GM19351 (cell line): ENCODE data around the gene CNDP1.
"Not testable (repeated sequence)": the region's sequence is repeated elsewhere in the genome, so short reads cannot be mapped to it uniquely, and the experiment has no call there.

Experiments used
- ATAC-seq: cut with Tn5 transposase; IDR thresholded peaks from one replicate; pipeline ENCODE4 v1.9.1; 2021; ENCODE audit warnings: mild to moderate bottlenecking, moderate library complexity; ENCODE audit not compliant: unreplicated experiment

The CNDP1 gene

DNA sequence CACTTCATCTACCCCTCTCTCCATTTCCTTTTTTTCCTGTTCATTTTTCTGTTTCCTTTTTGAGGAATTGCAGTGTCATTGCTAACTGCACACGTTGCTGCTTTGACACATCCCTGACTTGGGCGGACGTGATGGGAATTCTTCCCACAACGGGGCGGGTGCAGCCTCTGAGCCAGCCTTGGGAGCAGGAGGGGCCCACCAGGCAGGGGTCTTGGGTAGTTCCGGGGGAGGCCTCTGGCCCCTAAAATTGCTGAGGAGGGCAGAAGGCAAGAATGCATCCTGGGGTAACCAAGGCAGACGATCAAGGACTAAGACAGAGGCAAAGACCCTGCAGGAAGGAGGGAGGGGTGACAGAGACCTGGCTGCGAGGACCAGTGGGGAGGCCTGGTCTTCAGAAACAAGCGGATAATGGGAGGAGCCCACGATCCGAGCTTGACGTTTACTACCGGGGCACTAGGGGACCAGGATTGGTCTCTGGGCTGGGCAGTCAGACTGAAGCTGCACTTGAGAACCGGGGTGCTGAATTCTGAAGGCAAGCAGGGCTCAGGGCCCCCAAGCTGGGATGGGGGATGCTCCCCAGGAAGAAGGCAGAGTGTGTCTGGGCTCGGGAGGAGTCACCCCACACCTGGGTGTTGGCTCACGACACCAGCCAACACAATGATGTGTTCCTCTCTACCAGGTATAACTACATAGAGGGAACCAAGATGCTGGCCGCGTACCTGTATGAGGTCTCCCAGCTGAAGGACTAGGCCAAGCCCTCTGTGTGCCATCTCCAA lies 14.8 kb upstream of the CNDP1 start:
- ATAC-seq, result no peak

DNA sequence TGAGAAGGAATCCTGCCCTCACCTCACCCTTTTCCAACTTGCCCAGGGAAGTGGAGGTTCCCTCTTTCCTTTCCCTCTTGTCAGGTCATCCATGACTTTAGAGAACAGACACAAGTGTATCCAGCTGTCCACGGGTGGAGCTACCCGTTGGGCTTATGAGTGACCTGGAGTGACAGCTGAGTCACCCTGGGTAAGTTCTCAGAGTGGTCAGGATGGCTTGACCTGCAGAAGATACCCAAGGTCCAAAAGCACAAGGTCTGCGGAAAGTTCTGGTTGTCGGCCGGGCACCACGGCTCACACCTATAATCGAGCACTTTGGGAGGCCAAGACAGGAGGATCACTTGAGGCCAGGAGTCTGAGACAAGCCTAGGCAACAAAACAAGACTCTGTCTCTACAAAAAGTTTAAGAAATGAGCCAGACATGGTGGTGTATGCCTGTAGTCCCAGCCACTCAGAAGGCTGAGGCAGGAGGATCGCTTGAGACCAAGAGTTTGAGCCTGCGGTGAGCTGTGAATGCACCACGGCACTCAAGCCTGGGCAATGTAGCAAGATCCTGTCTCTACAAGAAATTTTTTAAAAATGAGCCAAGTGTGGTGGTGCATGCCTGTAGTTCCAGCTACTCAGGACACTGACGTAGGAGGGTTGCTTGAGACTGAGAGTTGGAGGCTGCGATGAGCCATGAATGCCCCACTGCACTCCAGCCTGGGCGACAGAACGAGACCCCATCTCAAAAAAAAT lies 14.0 kb upstream of the CNDP1 start:
- ATAC-seq, result no peak

DNA sequence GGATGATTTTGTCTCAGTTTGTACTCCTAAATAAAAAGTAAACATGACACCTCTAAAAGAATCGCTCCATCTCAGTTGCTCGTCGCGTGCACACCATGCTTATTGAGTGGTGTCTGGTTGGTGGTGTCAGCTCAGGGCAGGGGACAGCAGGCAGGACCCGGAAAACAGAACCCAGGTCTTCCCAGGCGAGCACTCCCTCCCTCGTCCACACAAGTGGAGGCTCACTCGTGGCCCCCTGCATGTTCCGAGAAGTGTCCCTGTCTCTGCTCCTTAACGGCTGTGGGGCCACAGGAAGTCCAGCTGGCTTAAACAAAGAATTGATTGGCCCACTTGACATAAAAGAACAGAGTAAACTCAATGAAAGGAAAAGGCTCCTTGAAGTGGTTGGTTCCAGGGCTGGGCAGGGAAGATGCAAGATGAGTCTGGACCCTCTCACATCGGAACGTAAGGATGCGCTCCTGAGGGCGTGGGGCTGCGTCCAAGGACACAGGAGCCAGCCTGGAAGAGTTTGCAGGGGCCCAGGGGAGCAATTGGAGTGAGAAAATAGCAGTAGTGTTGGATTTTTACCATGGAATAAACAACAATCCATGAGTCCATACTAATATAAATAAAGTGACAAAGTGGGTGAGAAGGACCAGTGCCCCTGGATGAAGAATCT lies 13.1 kb upstream of the CNDP1 start:
- ATAC-seq, result no peak

DNA sequence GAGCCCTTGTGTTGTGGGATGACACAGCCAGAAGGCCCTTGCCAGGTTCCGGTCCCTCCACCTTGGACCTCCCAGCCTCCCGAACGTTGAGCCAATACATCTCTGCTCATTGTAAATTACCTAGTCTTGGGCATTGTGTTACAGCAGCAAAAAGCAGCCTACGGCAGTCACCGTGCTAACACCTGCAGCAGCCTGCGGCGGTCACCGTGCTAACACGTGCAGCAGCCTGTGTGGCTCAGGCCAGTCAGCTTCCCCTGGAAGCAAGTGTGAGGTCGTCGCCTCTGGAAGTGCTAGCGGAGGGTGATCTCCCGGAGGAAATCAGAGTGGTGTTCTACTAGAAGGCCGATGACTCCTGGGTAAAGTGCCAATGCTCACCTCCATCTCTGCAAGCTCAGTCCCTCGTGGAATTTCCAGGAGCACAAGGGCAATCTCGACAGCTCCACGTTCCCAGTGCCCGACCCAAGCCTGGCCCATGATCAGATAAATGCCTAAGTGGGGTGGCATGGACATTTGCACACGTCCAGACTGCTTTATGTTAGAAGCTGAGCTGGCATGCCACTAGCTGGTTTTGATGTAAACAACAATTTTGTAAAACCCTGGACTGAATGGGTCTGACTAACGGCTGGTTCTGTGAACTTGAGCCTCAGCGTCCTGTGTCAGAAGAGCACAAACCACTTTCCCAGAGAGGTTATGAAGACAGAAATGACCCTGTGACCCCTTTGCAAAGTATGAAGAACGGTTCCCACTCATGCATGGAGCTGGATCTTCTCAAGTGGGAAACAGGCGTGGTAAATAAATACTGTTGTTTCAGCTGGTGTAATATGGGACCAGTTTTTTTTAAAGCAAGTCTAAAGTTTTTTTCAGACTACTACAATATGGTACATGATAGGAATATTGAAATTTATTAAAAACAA lies 11.4 kb upstream of the CNDP1 start:
- ATAC-seq, result no peak

DNA sequence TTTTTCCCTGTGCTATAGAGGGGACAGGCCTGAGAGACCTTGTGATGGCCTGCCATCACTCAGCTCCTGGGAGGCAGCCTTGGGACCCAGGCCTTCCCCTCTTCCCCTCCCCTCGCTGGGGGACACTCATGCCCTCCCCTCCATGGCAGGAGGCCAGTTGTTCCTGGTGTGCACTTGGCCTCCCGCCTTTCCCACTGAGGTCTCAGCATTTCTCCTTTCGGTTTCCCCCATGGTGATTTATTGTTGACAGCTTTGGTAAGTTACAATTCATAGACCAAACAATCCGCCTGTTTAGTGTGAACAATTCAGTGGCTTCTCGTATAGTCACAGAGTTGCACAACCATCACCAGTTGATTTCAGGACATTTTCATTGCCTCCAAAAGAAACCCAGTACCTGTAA lies 10.2 kb upstream of the CNDP1 start:
- no peak for ATAC-seq

DNA sequence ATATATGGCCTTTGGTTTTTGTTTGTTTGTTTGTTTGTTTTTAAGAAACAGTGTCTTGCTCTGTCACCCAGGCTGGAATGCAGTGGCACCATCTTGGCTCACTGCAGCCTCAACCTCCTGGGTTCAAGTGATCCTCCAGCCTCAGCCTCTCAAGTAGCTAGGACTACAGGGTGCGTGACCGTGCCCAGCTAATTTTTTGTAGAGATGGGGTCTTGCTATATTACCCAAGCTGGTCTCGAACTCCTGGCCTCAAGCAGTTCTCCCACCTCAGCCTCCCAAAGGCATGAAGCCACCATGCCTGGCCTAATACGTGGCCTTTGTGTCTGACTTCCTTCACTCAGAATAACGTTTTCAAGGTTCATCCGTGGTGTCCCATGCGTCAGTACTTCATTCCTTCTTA lies 9.4 kb upstream of the CNDP1 start:
- ATAC-seq, result not testable (repeated sequence)

DNA sequence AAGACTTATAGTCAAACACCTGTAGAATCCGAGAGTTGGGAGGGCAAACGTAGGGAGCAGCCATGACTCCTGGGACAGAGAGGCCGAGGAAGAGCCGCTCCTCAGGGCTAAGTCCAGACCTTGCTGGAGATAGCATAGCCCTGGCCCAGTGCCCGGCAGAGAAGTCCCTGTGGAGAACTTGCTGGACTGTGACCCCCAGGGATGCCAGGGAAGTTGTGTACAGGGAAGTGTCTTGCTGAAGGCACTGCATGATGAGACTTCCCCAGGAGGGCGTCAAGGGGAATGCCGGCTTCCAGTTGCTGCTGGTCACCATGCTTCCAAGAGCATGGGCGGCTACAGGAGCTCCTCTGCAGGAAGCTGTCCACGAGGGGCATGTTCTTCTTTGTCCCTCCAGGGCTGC lies 8.6 kb upstream of the CNDP1 start:
- ATAC-seq, result no peak

DNA sequence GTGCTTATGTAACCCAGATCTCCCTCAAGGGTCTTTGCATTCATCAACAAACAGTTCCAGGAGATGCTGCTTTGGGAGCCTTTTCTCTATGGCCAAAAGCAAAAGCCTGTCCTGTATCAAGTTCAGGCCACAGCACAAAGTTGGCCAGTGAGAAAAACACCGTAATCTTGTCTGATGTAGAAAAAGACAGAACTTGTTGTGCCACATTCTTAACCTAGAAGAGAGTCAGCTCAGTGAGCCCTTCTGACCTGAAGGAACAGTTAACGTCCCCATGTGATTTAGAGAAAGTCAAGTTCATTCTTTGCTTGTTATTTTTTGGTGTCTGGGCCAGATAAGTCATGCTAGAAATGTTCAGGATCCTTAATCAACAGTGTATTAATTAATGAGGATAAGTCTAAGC lies 7.8 kb upstream of the CNDP1 start:
- ATAC-seq, result no peak

DNA sequence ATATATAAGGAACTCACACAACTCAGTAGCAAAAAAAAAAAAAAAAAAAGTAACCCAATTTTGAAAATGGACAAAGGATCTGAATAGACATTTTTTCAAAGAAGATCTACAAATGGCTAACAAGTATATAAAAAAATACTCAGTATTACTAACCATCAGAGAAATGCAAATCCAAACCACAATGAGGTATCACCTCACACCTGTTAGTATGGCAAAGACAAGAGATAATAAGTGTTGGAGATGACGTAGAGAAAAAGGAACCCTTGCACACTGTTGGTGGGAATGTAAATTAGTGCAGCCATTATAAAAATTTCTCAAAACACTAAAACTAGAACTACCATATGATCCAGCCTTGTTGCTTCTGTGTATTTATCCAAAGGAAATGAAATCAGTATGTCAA lies 5.8 kb upstream of the CNDP1 start:
- peak; percentile 86 for ATAC-seq

DNA sequence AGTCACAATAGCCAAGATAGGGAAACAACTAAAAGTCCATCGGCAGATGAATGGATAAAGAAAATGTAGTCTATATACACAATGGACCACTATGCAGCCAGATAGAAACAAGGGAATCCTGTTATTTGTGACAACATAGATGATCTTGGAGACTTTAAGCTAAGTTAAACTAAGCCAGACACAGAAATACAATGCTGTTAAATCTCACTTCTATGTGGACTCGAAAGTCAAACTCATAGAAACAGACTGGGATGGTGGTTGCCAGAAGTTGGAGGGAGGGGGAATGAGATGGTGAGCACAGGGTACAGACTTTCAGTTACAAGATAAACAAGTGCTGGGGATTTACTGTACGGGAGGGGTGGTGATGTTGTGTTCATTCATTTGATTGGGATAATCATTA lies 5.4 kb upstream of the CNDP1 start:
- ATAC-seq, result peak; percentile 2

DNA sequence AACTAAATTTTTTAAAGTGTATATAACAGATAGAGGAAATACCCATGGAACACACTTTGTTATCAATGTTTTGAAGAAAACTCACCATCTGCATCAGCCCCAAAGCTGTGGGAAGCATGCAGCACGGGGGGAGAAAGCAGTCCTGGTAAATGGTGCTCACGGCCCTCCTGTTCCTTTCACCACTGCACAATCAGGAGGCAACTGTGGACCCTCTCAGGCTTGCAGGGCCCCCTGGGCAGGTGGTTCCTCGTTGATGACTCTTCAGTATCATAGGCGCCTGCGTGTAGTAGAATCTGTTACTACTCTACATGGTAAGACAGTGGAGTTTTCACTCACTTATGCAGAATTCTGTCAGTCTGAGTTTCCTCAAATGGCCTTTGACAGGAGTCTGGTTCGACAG lies 4.9 kb upstream of the CNDP1 start:
- no peak for ATAC-seq

DNA sequence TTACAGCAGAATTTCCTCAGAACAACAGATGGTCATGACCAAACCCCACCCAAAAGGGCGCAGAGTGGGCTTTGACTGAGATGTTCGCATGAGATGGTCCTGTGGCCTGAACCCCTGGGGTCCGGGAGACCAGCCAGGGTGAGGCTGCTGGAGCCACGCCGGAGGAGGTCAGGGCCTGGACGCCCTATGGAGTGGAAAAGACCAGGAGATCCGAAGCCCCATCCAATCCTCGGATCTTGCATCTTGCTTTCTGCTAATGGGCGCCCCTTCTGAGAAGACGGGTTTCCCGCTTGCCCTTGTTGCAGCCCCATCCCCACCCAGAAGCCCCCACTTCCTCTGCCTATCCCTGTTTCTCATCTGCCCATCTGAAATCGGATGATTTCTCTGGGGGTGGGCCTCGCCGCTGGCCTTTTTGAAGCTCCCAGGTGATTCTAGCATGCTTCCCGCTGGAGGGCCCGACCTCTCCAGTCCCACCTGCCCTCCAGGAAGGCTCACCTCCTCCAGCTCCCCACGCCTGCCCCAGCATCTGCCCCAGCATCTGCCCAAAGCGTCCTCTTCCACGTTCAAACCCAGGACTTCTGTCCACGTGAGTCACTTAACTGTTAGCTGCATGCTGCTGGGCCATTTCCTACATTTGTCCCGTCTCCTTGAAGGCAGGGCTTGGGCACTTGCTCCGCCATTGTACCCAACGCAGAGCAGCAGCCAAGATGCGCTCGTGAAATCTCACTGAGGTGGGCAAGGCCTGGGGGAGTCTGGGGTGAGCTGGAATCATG lies 4.3 kb upstream of the CNDP1 start:
- no peak for ATAC-seq

DNA sequence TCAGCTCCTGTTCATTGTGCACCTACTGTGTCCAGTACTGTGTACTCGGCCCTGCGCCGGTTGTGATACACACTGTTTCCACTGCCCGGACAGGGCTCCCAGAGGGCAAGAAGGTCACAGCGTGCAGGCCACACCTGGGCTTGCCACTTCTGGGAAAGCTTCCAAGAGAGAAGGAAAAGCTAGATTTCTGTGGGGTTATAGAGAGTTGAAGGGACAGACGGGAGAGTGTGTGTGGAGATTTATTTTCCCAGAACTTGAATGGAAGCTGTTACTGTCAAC lies 3.8 kb upstream of the CNDP1 start:
- ATAC-seq, result no peak

DNA sequence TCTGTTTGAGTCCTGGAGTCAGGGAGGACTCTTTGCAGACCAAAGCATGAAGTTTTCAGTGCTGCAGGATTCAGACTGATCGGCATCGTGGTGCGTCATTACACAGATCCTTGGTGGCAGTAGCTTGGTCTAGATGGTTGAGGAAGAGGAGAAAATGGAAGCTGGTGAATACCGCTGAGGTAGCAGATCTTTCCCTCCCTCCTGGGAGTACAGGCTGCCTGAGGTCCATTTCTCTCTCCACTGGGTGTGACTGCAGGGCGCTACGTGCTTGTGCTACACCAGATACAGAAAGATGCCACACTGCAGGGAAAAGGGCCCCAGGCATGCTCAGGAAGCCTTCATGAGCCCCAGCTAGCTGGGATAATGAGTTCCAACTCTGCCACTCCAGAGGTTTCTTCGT lies 3.3 kb upstream of the CNDP1 start:
- no peak for ATAC-seq

DNA sequence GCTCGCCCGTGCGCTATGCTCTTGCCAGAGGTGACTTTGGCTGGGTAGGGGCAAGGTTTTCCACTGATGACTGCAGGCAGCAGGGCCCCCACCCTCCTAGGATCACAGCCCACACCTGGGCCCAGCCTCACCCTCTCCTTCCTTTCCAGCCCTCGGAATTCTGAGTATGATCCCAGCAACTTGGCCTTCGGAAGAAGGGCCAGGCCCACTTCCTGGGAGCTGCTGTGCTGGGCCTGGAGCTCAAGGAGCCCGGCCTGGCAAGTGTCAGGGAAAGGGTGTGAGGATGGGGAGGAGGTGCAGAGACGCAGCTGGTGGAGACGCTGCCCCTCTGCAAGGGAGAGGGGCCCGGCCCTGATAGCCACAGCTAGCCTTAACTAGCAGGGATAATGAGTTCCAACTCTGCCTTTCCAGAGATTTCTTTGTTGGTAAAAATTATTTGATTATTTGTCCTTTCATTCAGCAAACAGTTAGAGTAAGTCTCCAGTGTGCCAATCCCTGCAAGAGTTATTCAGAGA lies 1.7 kb upstream of the CNDP1 start:
- no peak for ATAC-seq

DNA sequence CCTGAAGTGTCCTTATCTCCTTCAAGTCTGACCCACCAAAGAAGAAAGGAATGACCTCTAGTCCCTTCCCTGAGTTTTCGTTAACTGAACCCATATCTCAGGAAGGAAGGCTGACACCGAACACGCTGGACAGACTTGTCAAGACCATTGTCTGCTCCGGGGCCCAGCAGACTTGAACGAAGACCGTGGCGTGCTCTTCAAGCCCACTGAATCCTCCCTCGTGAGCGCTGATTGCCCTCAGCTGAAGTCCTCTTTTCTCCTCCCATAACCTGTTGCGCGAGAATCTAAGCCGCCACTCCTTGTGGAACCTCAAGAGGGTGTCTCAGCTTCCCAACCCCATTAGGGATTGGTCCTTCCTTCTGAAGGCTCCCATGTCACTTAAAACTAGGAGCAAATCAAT lies 634 bp upstream of the CNDP1 start:
- no peak for ATAC-seq

DNA sequence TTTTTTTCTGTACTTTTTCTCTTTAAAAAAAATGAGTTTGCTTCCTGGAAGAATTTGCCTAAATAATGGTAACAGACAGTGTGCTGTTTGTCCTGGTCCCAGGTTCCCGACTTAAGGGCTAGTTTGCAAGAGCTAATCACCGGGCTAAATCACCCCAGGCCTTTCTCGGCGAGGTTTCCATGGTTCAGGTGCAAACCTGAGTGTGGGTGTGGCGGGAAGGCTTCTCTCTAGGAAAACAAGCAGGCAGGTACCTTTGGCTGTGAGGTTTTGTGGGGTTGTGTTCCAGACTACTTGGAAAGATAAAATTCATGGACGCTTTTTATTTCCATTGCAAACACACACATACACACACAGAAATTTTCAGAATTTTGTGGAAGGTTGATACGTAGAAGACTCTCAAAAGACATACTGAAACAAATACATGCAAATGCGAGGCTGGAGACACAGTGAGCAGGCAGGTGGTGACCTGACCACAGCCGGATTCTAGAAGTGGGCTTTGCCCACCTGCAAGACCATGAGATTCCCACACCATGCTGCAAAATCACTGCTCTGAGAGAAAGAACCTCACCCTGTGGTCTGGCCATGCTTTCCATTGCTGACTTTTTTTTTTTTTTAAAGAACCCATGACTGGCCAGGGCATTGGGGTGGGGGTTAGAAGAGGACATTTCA lies 815 bp downstream of the CNDP1 start:
- ATAC-seq, result peak; percentile 62

DNA sequence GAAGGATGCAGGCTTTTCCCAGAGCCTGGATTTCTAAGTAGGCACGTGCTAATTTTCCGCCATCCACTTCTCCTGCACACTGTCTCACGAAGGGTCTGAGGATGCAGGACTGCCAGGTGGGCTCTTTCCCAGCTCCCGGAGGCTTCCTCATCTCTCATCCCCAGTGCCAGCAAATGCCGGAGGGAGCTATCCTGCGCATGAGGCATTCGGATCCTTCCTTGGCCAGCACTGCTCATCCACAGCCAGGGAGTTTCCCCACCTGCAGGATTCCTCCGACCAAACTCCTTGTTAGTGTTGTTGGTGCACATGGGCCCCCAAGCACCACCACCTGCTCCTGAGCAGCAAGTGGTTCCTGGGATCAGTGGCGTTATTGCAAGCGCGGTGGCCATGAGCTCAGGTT lies 5.0 kb downstream of the CNDP1 start:
- ATAC-seq, result no peak

DNA sequence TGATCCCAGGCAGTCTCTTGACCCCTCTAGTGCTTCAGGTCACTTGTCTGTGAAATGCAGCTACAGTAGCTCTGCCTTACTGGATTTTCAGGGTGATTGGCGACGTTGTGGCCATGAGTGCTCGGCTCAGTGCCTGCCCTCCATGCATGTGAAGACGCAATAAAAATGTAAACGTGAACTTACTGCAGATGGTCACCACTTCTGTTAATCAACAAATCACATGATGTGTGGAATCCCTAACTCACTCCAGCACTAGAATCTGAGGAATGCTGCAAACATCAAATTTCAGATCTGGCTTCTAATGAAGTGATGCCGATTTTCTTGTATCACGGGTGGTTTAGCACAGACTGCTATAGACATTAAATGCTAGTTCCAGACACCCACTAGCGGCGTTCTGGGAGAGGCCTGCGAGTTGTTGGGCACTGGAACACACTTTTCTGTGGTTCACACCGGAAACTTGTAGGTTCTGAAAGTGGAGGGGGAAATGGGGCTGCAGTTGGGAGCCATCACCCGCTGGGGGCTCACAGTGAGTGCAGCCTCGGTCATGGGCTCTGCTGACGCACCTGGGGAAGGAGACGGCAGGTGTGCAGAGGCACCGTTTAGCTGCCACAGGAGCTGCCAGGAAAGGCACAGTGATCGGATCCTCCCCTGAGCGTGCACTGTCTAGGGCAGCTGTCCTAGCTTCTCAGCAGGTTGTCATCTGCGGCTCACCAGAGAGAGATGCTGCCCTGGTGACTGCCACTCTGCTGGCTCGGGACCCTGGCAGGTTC lies 6.5 kb downstream of the CNDP1 start:
- no peak for ATAC-seq
